ENCODE data around the gene STX4. TPM values are rescaled to one million over a fixed set of nuclear protein-coding genes. Genes with fewer than 3 reads are reported as not detected.

The STX4 gene
- total RNA-seq, 4 donors from 2014 or later, result 26.8 to 47.6 (median 39.9) TPM

- H3K27me3 ChIP-seq, result no peaks in the 10 kb centered on the region
- intact Hi-C loops (cut with DNase I), result no loop called here
- WGBS, 2 donors, result 82 to 86% methylated on average over 4 of the region's 4 CpGs
- peaks cover 11 to 12% of the 10 kb centered on the region in 2 donors for H3K4me1 ChIP-seq
- H3K36me3 ChIP-seq, result no peaks in the 10 kb centered on the region
- no peak overlapping the region for H3K27ac ChIP-seq
- no peak overlapping the region for H3K4me3 ChIP-seq (replicated peaks in 1 of 3)
- DNase-seq, result no peak
- H3K9me3 ChIP-seq, result no peaks in the 10 kb centered on the region
- TF ChIP-seq CTCF (IDR thresholded peaks at IDR 0.05) (no peak), POLR2A (IDR thresholded peaks at IDR 0.05) (no peak)
Measured at GRCh38 chr16:31031276-31031675, 2.1 kb upstream of the STX4 start.

- Histone ChIP-seq H3K27me3 (no peaks in the 10 kb centered on the region), H3K9me3 (no peaks in the 10 kb centered on the region), H3K4me1 (peaks cover 11 to 12% of the 10 kb centered on the region in 2 donors), H3K4me3 (replicated peaks in 1 of 3) (peak overlapping the region; percentile 50 to 100 (median 64)), H3K27ac (peak overlapping the region; percentile 20 to 95 (median 91)), H3K36me3 (peaks cover 12 to 13% of the 10 kb centered on the region in 2 donors)
- intact Hi-C loops (cut with DNase I), result no loop called here
- TF ChIP-seq CTCF (IDR thresholded peaks at IDR 0.05), result peak in 1 of 6 experiments; percentile 10
- peak; percentile 35 to 60 for TF ChIP-seq POLR2A (IDR thresholded peaks at IDR 0.05)
- peak; percentile 92 to 93 for DNase-seq
- WGBS, 2 donors, result 1% methylated on average over 19 to 47 of the region's 47 CpGs
Measured at GRCh38 chr16:31033709-31034492, 543 bp downstream of the STX4 start.

- TF ChIP-seq POLR2A (IDR thresholded peaks at IDR 0.05), result no peak
- no peak for TF ChIP-seq CTCF (IDR thresholded peaks at IDR 0.05)
- WGBS, 2 donors, result 64 to 82% methylated on average over 2 of the region's 2 CpGs
- no peaks in the 10 kb centered on the region for H3K27me3 ChIP-seq
- no peak overlapping the region for H3K27ac ChIP-seq
- no peak for DNase-seq
- no peak overlapping the region for H3K4me3 ChIP-seq (replicated peaks in 1 of 3)
- H3K4me1 ChIP-seq, result peaks cover 11 to 12% of the 10 kb centered on the region in 2 donors
- H3K36me3 ChIP-seq, result peaks cover 28 to 31% of the 10 kb centered on the region in 2 donors
- no peaks in the 10 kb centered on the region for H3K9me3 ChIP-seq
- intact Hi-C loops (cut with DNase I), result no loop called here
Measured at GRCh38 chr16:31036691-31037090, 3.3 kb downstream of the STX4 start.

GRCh38 chr16:31038993-31039392 lies 5.6 kb downstream of the STX4 start:
- TF ChIP-seq CTCF (IDR thresholded peaks at IDR 0.05), result no peak
- TF ChIP-seq POLR2A (IDR thresholded peaks at IDR 0.05), result no peak
- no peak for DNase-seq
- H3K36me3 ChIP-seq, result peaks cover 31 to 41% of the 10 kb centered on the region in 2 donors

DNA sequence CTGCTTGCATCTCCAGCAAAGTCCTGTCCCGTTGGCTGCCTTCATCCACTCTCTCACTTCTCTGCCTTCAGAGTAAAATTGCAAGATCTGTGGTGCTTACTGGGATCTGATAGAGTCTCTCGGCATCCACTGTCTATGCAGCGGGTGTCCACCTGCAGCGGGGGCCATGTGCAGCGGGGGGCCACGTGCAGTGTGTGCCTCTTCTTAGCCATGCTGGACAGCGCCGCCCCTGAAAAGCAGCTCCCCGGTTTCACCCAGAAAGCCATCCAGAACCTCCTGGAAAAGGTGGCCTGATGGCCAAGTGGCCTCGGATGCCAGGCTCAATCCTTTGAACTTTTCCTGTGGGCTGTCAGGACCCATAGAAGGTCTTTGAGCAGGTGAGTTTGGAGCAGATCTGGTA lies 9.5 kb downstream of the STX4 start:
- Histone ChIP-seq H3K4me3 (replicated peaks in 1 of 3) (no peak overlapping the region), H3K9me3 (no peaks in the 10 kb centered on the region), H3K27me3 (no peaks in the 10 kb centered on the region), H3K36me3 (peaks cover 28 to 39% of the 10 kb centered on the region in 2 donors), H3K4me1 (no peaks in the 10 kb centered on the region), H3K27ac (no peak overlapping the region)
- no peak for TF ChIP-seq POLR2A (IDR thresholded peaks at IDR 0.05)
- no peak for TF ChIP-seq CTCF (IDR thresholded peaks at IDR 0.05)
- DNase-seq, result no peak
- intact Hi-C loops (cut with DNase I), result no loop called here
- 91 to 97% methylated on average over 8 to 9 of the region's 10 CpGs for WGBS, 2 donors

More at GRCh38 chr16:31038993-31039392, 5.6 kb downstream of the STX4 start:
- WGBS, 2 donors, result 100% methylated on average over 2 of the region's 2 CpGs
- Histone ChIP-seq H3K4me1 (peaks cover 4 to 6% of the 10 kb centered on the region in 2 donors), H3K27me3 (no peaks in the 10 kb centered on the region), H3K27ac (no peak overlapping the region), H3K9me3 (no peaks in the 10 kb centered on the region), H3K4me3 (replicated peaks in 1 of 3) (no peak overlapping the region)
- intact Hi-C loops (cut with DNase I), result no loop called here

Data from thyroid gland (tissue), 4 donors.